Epithelial cell of proximal tubule (primary cell): ENCODE results near the gene DAAM1. TPM values are rescaled to one million over a fixed set of nuclear protein-coding genes. Genes with fewer than 3 reads are reported as not detected.

ENCODE experiments used
- DNase-seq: peaks from one replicate; pipeline ENCODE4 v3.0.0-alpha.2; 2011; ENCODE audit warnings: low read depth
- H3K4me3 ChIP-seq: 2 replicates; pipeline ENCODE4 v1.5.1; 2011; ENCODE audit warnings: low read depth, mild to moderate bottlenecking, low read length
- CTCF ChIP-seq: conservative IDR thresholded peaks from 2 replicates; pipeline ENCODE4 v1.5.1; 2012; ENCODE audit warnings: low read depth, mild to moderate bottlenecking, low read length
- total RNA-seq: library from RNA; depleted of rRNA; stranded (reverse); fragments of >200 nt; gene quantifications from 2 replicates; pipeline ENCODE4 v1.2.3, GENCODE V29; 2015

Gene DAAM1
- total RNA-seq, 1 donor from 2014 or later = 17.5 TPM

GRCh38 chr14:59243174-59243573, 54.7 kb downstream of the DAAM1 start:
- no peak for TF ChIP-seq CTCF
- no peak overlapping the region for H3K4me3 ChIP-seq
- DNase-seq = no peak

- DNase-seq = no peak
- no peak overlapping the region for H3K4me3 ChIP-seq
These were observed 56.1 kb downstream of the DAAM1 start for GRCh38 chr14:59244581-59244980.

DNA sequence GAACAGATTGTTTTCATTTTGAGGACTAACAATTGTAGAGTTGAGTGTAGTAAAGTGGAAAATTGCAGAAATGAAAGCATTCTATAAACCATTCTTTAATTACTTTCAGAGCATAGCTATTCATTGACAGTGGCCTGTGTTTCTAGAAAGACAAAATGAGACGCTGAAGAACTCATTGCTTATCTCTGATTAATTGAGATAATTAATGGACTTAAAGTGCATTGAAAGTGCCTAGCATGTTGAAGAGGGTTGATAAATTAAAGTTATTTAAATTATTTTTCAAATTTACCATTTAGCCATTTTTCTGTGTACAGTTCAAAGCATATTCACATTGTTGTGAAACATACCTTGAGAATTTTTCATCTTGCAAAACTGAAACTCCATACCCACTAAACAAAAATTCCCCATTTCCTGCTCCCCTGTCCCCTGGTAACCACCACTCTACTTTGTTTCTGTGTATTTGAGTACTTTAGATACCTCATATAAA, 57.4 kb downstream of the DAAM1 start:
- no peak for DNase-seq

More at GRCh38 chr14:59244581-59244980, 56.1 kb downstream of the DAAM1 start:
- no peak for TF ChIP-seq CTCF

GRCh38 chr14:59246566-59246965, 58.1 kb downstream of the DAAM1 start:
- TF ChIP-seq CTCF = no peak
- DNase-seq = no peak
- H3K4me3 ChIP-seq = no peak overlapping the region

More for the DNA sequence above, 57.4 kb downstream of the DAAM1 start:
- TF ChIP-seq CTCF = no peak
- H3K4me3 ChIP-seq = no peak overlapping the region

GRCh38 chr14:59247801-59248584, 59.5 kb downstream of the DAAM1 start:
- H3K4me3 ChIP-seq = no peak overlapping the region
- no peak for TF ChIP-seq CTCF
- DNase-seq = no peak

- no peak overlapping the region for H3K4me3 ChIP-seq
- no peak for TF ChIP-seq CTCF
- no peak for DNase-seq
These were observed 60.6 kb downstream of the DAAM1 start for GRCh38 chr14:59249029-59249428.
